ENCODE data around the gene PTPN11. TPM values are rescaled to one million over a fixed set of nuclear protein-coding genes. Genes with fewer than 3 reads are reported as not detected.
A peak's percentile ranks its signal among the peaks of the same experiment; 100 is the strongest.
"Not testable (repeated sequence)": the region's sequence is repeated elsewhere in the genome, so short reads cannot be mapped to it uniquely, and the experiment has no call there.

The PTPN11 gene
- total RNA-seq, 1 donor from 2014 or later = 34.4 TPM

GRCh38 chr12:112424126-112424525 lies 5.4 kb downstream of the PTPN11 start:
- peak overlapping the region in 1 of 3 donors; percentile 14 for H3K4me3 ChIP-seq (ENCODE audit: low read length in 3 of 3)
- no peaks in the 10 kb centered on the region for H3K27me3 ChIP-seq (ENCODE audit: control insufficient read depth in 3 of 3, insufficient read depth in 3 of 3, low read length in 3 of 3)
- H3K27ac ChIP-seq (ENCODE audit: low read depth, low read length) = peak overlapping the region; percentile 79
- no peaks in the 10 kb centered on the region for H3K36me3 ChIP-seq (ENCODE audit: control insufficient read depth in 3 of 3, insufficient read depth in 3 of 3, low read length in 3 of 3)
- H3K9ac ChIP-seq (ENCODE audit: low read depth in 1 of 3, low read length in 3 of 3) = peak overlapping the region in 1 of 3 donors; percentile 28
- peaks cover 25 to 44% (median 41%) of the 10 kb centered on the region in 3 donors for H3K4me1 ChIP-seq (ENCODE audit: control insufficient read depth in 3 of 3, insufficient read depth in 3 of 3, low read length in 3 of 3)
- no peaks in the 10 kb centered on the region for H3K9me3 ChIP-seq (ENCODE audit: control insufficient read depth in 3 of 3, low read length in 3 of 3)

GRCh38 chr12:112425582-112426382 lies 7.0 kb downstream of the PTPN11 start:
- Histone ChIP-seq H3K9me3 (ENCODE audit: control insufficient read depth in 3 of 3, low read length in 3 of 3) (no peaks in the 10 kb centered on the region), H3K27ac (ENCODE audit: low read depth, low read length) (no peak overlapping the region), H3K4me3 (ENCODE audit: low read length in 3 of 3) (no peak overlapping the region), H3K4me1 (ENCODE audit: control insufficient read depth in 3 of 3, insufficient read depth in 3 of 3, low read length in 3 of 3) (peaks cover 16 to 34% (median 32%) of the 10 kb centered on the region in 3 donors), H3K36me3 (ENCODE audit: control insufficient read depth in 3 of 3, insufficient read depth in 3 of 3, low read length in 3 of 3) (no peaks in the 10 kb centered on the region), H3K9ac (ENCODE audit: low read depth in 1 of 3, low read length in 3 of 3) (no peak overlapping the region), H3K27me3 (ENCODE audit: control insufficient read depth in 3 of 3, insufficient read depth in 3 of 3, low read length in 3 of 3) (no peaks in the 10 kb centered on the region)

GRCh38 chr12:112427760-112428159 lies 9.0 kb downstream of the PTPN11 start:
- H3K4me3 ChIP-seq (ENCODE audit: low read length in 3 of 3) = no peak overlapping the region
- H3K36me3 ChIP-seq (ENCODE audit: control insufficient read depth in 3 of 3, insufficient read depth in 3 of 3, low read length in 3 of 3) = peaks cover 0 to 5% (median 0%) of the 10 kb centered on the region in 3 donors
- peaks cover 6 to 24% (median 23%) of the 10 kb centered on the region in 3 donors for H3K4me1 ChIP-seq (ENCODE audit: control insufficient read depth in 3 of 3, insufficient read depth in 3 of 3, low read length in 3 of 3)
- no peak overlapping the region for H3K27ac ChIP-seq (ENCODE audit: low read depth, low read length)
- no peak overlapping the region for H3K9ac ChIP-seq (ENCODE audit: low read depth in 1 of 3, low read length in 3 of 3)
- H3K27me3 ChIP-seq (ENCODE audit: control insufficient read depth in 3 of 3, insufficient read depth in 3 of 3, low read length in 3 of 3) = no peaks in the 10 kb centered on the region
- no peaks in the 10 kb centered on the region for H3K9me3 ChIP-seq (ENCODE audit: control insufficient read depth in 3 of 3, low read length in 3 of 3)

- Histone ChIP-seq H3K27me3 (ENCODE audit: control insufficient read depth in 3 of 3, insufficient read depth in 3 of 3, low read length in 3 of 3) (no peaks in the 10 kb centered on the region), H3K4me1 (ENCODE audit: control insufficient read depth in 3 of 3, insufficient read depth in 3 of 3, low read length in 3 of 3) (no peaks in the 10 kb centered on the region), H3K9me3 (ENCODE audit: control insufficient read depth in 3 of 3, low read length in 3 of 3) (no peaks in the 10 kb centered on the region), H3K36me3 (ENCODE audit: control insufficient read depth in 3 of 3, insufficient read depth in 3 of 3, low read length in 3 of 3) (peaks cover 0 to 5% (median 0%) of the 10 kb centered on the region in 3 donors), H3K27ac (ENCODE audit: low read depth, low read length) (no peak overlapping the region), H3K9ac (ENCODE audit: low read depth in 1 of 3, low read length in 3 of 3) (no peak overlapping the region), H3K4me3 (ENCODE audit: low read length in 3 of 3) (no peak overlapping the region)
These were observed 12.2 kb downstream of the PTPN11 start for GRCh38 chr12:112430929-112431328.

- no peaks in the 10 kb centered on the region for H3K9me3 ChIP-seq (ENCODE audit: control insufficient read depth in 3 of 3, low read length in 3 of 3)
- H3K4me1 ChIP-seq (ENCODE audit: control insufficient read depth in 3 of 3, insufficient read depth in 3 of 3, low read length in 3 of 3) = no peaks in the 10 kb centered on the region
- no peaks in the 10 kb centered on the region for H3K27me3 ChIP-seq (ENCODE audit: control insufficient read depth in 3 of 3, insufficient read depth in 3 of 3, low read length in 3 of 3)
- peaks cover 0 to 5% (median 0%) of the 10 kb centered on the region in 3 donors for H3K36me3 ChIP-seq (ENCODE audit: control insufficient read depth in 3 of 3, insufficient read depth in 3 of 3, low read length in 3 of 3)
- no peak overlapping the region for H3K9ac ChIP-seq (ENCODE audit: low read depth in 1 of 3, low read length in 3 of 3)
- H3K4me3 ChIP-seq (ENCODE audit: low read length in 3 of 3) = no peak overlapping the region
- H3K27ac ChIP-seq (ENCODE audit: low read depth, low read length) = no peak overlapping the region
These were observed 13.2 kb downstream of the PTPN11 start for GRCh38 chr12:112431965-112432364.

GRCh38 chr12:112433551-112433950 lies 14.8 kb downstream of the PTPN11 start:
- Histone ChIP-seq H3K9ac (ENCODE audit: low read depth in 1 of 3, low read length in 3 of 3) (no peak overlapping the region), H3K4me1 (ENCODE audit: control insufficient read depth in 3 of 3, insufficient read depth in 3 of 3, low read length in 3 of 3) (no peaks in the 10 kb centered on the region), H3K27ac (ENCODE audit: low read depth, low read length) (no peak overlapping the region), H3K27me3 (ENCODE audit: control insufficient read depth in 3 of 3, insufficient read depth in 3 of 3, low read length in 3 of 3) (no peaks in the 10 kb centered on the region), H3K4me3 (ENCODE audit: low read length in 3 of 3) (no peak overlapping the region), H3K36me3 (ENCODE audit: control insufficient read depth in 3 of 3, insufficient read depth in 3 of 3, low read length in 3 of 3) (peaks cover 0 to 5% (median 0%) of the 10 kb centered on the region in 3 donors), H3K9me3 (ENCODE audit: control insufficient read depth in 3 of 3, low read length in 3 of 3) (no peaks in the 10 kb centered on the region)

GRCh38 chr12:112438645-112439044 lies 19.9 kb downstream of the PTPN11 start:
- H3K4me1 ChIP-seq (ENCODE audit: control insufficient read depth in 3 of 3, insufficient read depth in 3 of 3, low read length in 3 of 3); H3K27me3 ChIP-seq (ENCODE audit: control insufficient read depth in 3 of 3, insufficient read depth in 3 of 3, low read length in 3 of 3); H3K4me3 ChIP-seq (ENCODE audit: low read length in 3 of 3); H3K9ac ChIP-seq (ENCODE audit: low read depth in 1 of 3, low read length in 3 of 3); H3K27ac ChIP-seq (ENCODE audit: low read depth, low read length); H3K9me3 ChIP-seq (ENCODE audit: control insufficient read depth in 3 of 3, low read length in 3 of 3); H3K36me3 ChIP-seq (ENCODE audit: control insufficient read depth in 3 of 3, insufficient read depth in 3 of 3, low read length in 3 of 3): not testable (repeated sequence)

- Histone ChIP-seq H3K4me3 (ENCODE audit: low read length in 3 of 3) (no peak overlapping the region), H3K27ac (ENCODE audit: low read depth, low read length) (no peak overlapping the region), H3K27me3 (ENCODE audit: control insufficient read depth in 3 of 3, insufficient read depth in 3 of 3, low read length in 3 of 3) (no peaks in the 10 kb centered on the region), H3K4me1 (ENCODE audit: control insufficient read depth in 3 of 3, insufficient read depth in 3 of 3, low read length in 3 of 3) (no peaks in the 10 kb centered on the region), H3K36me3 (ENCODE audit: control insufficient read depth in 3 of 3, insufficient read depth in 3 of 3, low read length in 3 of 3) (no peaks in the 10 kb centered on the region), H3K9me3 (ENCODE audit: control insufficient read depth in 3 of 3, low read length in 3 of 3) (no peaks in the 10 kb centered on the region), H3K9ac (ENCODE audit: low read depth in 1 of 3, low read length in 3 of 3) (no peak overlapping the region)
These were observed 21.0 kb downstream of the PTPN11 start for GRCh38 chr12:112439769-112440168.

GRCh38 chr12:112440653-112441052 lies 21.9 kb downstream of the PTPN11 start:
- H3K4me3 ChIP-seq (ENCODE audit: low read length in 3 of 3); H3K27ac ChIP-seq (ENCODE audit: low read depth, low read length); H3K27me3 ChIP-seq (ENCODE audit: control insufficient read depth in 3 of 3, insufficient read depth in 3 of 3, low read length in 3 of 3); H3K9ac ChIP-seq (ENCODE audit: low read depth in 1 of 3, low read length in 3 of 3); H3K9me3 ChIP-seq (ENCODE audit: control insufficient read depth in 3 of 3, low read length in 3 of 3); H3K4me1 ChIP-seq (ENCODE audit: control insufficient read depth in 3 of 3, insufficient read depth in 3 of 3, low read length in 3 of 3); H3K36me3 ChIP-seq (ENCODE audit: control insufficient read depth in 3 of 3, insufficient read depth in 3 of 3, low read length in 3 of 3): not testable (repeated sequence)

GRCh38 chr12:112443916-112444315 lies 25.2 kb downstream of the PTPN11 start:
- peaks cover 4 to 12% (median 8%) of the 10 kb centered on the region in 3 donors for H3K36me3 ChIP-seq (ENCODE audit: control insufficient read depth in 3 of 3, insufficient read depth in 3 of 3, low read length in 3 of 3)
- no peak overlapping the region for H3K27ac ChIP-seq (ENCODE audit: low read depth, low read length)
- no peak overlapping the region for H3K4me3 ChIP-seq (ENCODE audit: low read length in 3 of 3)
- H3K27me3 ChIP-seq (ENCODE audit: control insufficient read depth in 3 of 3, insufficient read depth in 3 of 3, low read length in 3 of 3) = no peaks in the 10 kb centered on the region
- H3K4me1 ChIP-seq (ENCODE audit: control insufficient read depth in 3 of 3, insufficient read depth in 3 of 3, low read length in 3 of 3) = no peaks in the 10 kb centered on the region
- H3K9me3 ChIP-seq (ENCODE audit: control insufficient read depth in 3 of 3, low read length in 3 of 3) = no peaks in the 10 kb centered on the region
- no peak overlapping the region for H3K9ac ChIP-seq (ENCODE audit: low read depth in 1 of 3, low read length in 3 of 3)

Data from skeletal muscle tissue (tissue), 4 donors.